Uterus (tissue), 4 donors: ENCODE measurements around the gene TMPRSS11D. TPM values are rescaled to one million over a fixed set of nuclear protein-coding genes. Genes with fewer than 3 reads are reported as not detected.

Experiments
- DNase-seq, 2 donors: peaks; one replicate each; pipeline ENCODE4 v3.0.0-alpha.2; 2019 to 2020
- H3K27ac ChIP-seq, 2 donors: fragments of 200-600 bp; sonication (generic); 1 replicate in 1 of 2; 2 replicates in 1 of 2; pipeline ENCODE4 v1.5.1; 2016 to 2018
- H3K27me3 ChIP-seq, 2 donors: fragments of 200-600 bp; sonication (generic); one replicate each; pipeline ENCODE4 v1.5.1; 2018 to 2019; ENCODE audit warnings: control low read depth in 1 of 2
- H3K36me3 ChIP-seq, 2 donors: fragments of 200-600 bp; sonication (generic); one replicate each; pipeline ENCODE4 v1.5.1; 2019; ENCODE audit warnings: control low read depth in 1 of 2
- H3K4me1 ChIP-seq, 2 donors: fragments of 200-600 bp; sonication (generic); one replicate each; pipeline ENCODE4 v1.5.1; 2018 to 2019; ENCODE audit warnings: control low read depth in 1 of 2
- H3K4me3 ChIP-seq, 2 donors: fragments of 200-600 bp; sonication (generic); 1 replicate in 1 of 2; 2 replicates in 1 of 2; pipeline ENCODE4 v1.5.1; 2018 to 2019; ENCODE audit warnings: mild to moderate bottlenecking in 1 of 2
- H3K9me3 ChIP-seq, 2 donors: fragments of 200-600 bp; sonication (generic); one replicate each; pipeline ENCODE4 v1.5.1; 2019; ENCODE audit warnings: control low read depth in 1 of 2
- POLR2A ChIP-seq, 2 donors: fragments of 450-650 bp; IDR thresholded peaks; one replicate each; pipeline ENCODE4 v1.6.1; 2016; ENCODE audit warnings: antibody characterized with exemption in 2 of 2, mild to moderate bottlenecking in 1 of 2, moderate library complexity in 1 of 2
- intact Hi-C: fragments of 100-400 bp; cut with DNase I; formaldehyde crosslinking; loops from one replicate; pipeline ENCODE4 v1.15.1; 2023; ENCODE audit warnings: low total_unique reads
- total RNA-seq, 4 donors: library from RNA; depleted of rRNA in 3 of 4; stranded (reverse); fragments of >200 nt in 3 of 4; gene quantifications; one replicate each; pipeline versions ENCODE4 v1.1.0 to v1.2.4, GENCODE V29; 2014 to 2023
- TF ChIP-seq, protein P1 (sequence below), 4 experiments: fragments of 200-600 bp in 2 of 4; fragments of 450-650 bp in 2 of 4; sonication (generic) in 2 of 4; IDR thresholded peaks; one replicate each; pipeline ENCODE4 v1.5.1; 2016 to 2019; ENCODE audit warnings: antibody characterized with exemption in 4 of 4, mild to moderate bottlenecking in 2 of 4, moderate library complexity in 1 of 4
- donor health status: DM: yes; HTN: yes; CAD: no.

TMPRSS11D gene, protein sequence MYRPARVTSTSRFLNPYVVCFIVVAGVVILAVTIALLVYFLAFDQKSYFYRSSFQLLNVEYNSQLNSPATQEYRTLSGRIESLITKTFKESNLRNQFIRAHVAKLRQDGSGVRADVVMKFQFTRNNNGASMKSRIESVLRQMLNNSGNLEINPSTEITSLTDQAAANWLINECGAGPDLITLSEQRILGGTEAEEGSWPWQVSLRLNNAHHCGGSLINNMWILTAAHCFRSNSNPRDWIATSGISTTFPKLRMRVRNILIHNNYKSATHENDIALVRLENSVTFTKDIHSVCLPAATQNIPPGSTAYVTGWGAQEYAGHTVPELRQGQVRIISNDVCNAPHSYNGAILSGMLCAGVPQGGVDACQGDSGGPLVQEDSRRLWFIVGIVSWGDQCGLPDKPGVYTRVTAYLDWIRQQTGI
- not detected for total RNA-seq

DNA sequence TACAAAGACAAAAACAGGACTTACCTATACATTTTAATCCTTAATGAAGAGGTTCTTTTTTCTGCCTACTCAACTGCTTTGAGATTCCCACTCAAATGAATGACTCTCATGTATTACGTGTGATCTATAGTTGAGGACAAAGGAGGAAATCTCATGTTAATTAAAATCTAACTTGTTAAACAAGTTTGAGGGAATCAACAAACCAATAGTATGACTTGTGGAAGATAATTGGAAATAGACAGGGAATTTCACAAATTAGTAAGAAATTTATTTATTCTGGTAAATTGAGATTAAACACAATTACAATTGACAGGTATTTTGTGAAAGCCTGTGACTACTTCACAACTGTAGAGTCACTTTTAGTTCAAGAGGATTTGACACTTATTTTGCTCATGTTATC is at the start of gene TMPRSS11D:
Gene TMPRSS11D, minus strand, starts transcription at position 101 of the 400 bp plus-strand sequence. Its CDS starts 69 bp downstream, at position 32.
- no peaks in the 10 kb centered on the region for H3K4me1 ChIP-seq
- DNase-seq: no peak
- no peak within 1 kb of the TSS for H3K27ac ChIP-seq
- H3K4me3 ChIP-seq: no peak within 1 kb of the TSS
- no peak for TF ChIP-seq POLR2A (IDR thresholded peaks at IDR 0.05)
- TF ChIP-seq, protein P1, sequence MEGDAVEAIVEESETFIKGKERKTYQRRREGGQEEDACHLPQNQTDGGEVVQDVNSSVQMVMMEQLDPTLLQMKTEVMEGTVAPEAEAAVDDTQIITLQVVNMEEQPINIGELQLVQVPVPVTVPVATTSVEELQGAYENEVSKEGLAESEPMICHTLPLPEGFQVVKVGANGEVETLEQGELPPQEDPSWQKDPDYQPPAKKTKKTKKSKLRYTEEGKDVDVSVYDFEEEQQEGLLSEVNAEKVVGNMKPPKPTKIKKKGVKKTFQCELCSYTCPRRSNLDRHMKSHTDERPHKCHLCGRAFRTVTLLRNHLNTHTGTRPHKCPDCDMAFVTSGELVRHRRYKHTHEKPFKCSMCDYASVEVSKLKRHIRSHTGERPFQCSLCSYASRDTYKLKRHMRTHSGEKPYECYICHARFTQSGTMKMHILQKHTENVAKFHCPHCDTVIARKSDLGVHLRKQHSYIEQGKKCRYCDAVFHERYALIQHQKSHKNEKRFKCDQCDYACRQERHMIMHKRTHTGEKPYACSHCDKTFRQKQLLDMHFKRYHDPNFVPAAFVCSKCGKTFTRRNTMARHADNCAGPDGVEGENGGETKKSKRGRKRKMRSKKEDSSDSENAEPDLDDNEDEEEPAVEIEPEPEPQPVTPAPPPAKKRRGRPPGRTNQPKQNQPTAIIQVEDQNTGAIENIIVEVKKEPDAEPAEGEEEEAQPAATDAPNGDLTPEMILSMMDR (IDR thresholded peaks at IDR 0.05): no peak
- no peaks in the 10 kb centered on the region for H3K36me3 ChIP-seq
- no peaks in the 10 kb centered on the region for H3K27me3 ChIP-seq
- no peaks in the 10 kb centered on the region for H3K9me3 ChIP-seq
- intact Hi-C loops: no loop called here

DNA sequence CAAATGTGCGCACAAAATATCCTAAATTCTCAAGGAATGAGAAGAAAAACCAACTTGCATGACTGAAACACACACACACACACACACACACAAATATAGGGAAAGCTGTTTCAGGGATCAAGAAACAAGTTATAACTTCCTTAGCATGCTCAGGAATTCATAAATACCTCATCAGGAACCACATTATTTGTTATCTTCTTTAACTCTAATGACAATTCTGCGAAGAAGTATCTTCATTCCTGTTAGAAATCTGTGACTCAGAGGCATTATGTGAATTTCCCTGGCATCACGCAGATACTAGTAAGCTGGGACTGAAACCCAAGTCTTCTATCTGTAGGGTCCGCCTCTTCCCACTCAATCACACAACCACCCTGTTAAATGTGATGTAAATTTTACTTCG is 49.2 kb upstream of the TMPRSS11D start:
- H3K27me3 ChIP-seq: no peaks in the 10 kb centered on the region
- no peaks in the 10 kb centered on the region for H3K4me1 ChIP-seq
- intact Hi-C loops: no loop called here
- H3K9me3 ChIP-seq: no peaks in the 10 kb centered on the region
- H3K4me3 ChIP-seq: no peak overlapping the region
- H3K36me3 ChIP-seq: no peaks in the 10 kb centered on the region
- no peak overlapping the region for H3K27ac ChIP-seq
- no peak for DNase-seq
- no peak for TF ChIP-seq POLR2A (IDR thresholded peaks at IDR 0.05)

DNA sequence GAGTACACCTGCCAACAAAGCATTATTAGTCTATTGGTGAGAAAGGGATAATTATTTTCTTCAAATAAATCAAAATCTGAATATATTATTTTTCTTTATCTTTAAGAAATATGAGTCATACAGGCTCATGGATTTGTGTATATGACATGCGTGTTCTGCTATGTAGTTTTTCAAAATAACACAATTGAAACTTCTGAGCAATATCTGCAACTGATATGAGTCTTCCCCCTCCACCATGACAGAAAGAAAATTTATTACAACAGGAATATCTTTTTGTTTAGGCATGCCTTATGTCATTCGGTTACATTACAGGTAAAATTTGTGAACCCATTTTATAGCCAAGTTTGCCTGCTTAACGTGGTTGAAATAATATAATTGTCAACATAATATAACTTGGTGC is 47.5 kb upstream of the TMPRSS11D start:
- no peak for DNase-seq
- H3K4me1 ChIP-seq: no peaks in the 10 kb centered on the region
- no peak overlapping the region for H3K4me3 ChIP-seq
- no peak for TF ChIP-seq POLR2A (IDR thresholded peaks at IDR 0.05)
- TF ChIP-seq, protein P1 (IDR thresholded peaks at IDR 0.05): no peak
- no peaks in the 10 kb centered on the region for H3K9me3 ChIP-seq
- H3K27ac ChIP-seq: no peak overlapping the region
- intact Hi-C loops: no loop called here
- H3K36me3 ChIP-seq: no peaks in the 10 kb centered on the region
- no peaks in the 10 kb centered on the region for H3K27me3 ChIP-seq

DNA sequence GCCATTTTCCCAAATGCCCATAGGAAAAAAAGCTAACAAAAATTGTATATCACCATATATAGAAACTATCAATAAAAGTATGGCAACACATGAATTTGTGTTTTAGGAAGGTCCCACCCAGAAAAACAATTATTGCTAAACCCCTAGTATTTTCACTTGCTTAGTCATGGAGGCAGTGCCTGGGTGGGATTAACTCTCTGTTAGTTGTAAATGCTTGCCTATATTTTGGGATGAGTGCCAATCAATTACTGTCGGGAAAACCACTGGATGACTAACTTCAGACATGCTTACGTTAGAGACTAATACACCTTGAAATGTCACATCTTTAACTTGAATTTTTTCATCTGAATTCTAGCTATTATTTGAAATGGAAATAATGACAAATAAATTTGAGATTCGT is 45.6 kb upstream of the TMPRSS11D start:
- no peak overlapping the region for H3K27ac ChIP-seq
- no peak for DNase-seq
- TF ChIP-seq POLR2A (IDR thresholded peaks at IDR 0.05): no peak
- TF ChIP-seq, protein P1 (IDR thresholded peaks at IDR 0.05): no peak
- no peaks in the 10 kb centered on the region for H3K36me3 ChIP-seq
- no peak overlapping the region for H3K4me3 ChIP-seq
- intact Hi-C loops: no loop called here
- H3K9me3 ChIP-seq: no peaks in the 10 kb centered on the region
- H3K27me3 ChIP-seq: no peaks in the 10 kb centered on the region
- H3K4me1 ChIP-seq: no peaks in the 10 kb centered on the region

DNA sequence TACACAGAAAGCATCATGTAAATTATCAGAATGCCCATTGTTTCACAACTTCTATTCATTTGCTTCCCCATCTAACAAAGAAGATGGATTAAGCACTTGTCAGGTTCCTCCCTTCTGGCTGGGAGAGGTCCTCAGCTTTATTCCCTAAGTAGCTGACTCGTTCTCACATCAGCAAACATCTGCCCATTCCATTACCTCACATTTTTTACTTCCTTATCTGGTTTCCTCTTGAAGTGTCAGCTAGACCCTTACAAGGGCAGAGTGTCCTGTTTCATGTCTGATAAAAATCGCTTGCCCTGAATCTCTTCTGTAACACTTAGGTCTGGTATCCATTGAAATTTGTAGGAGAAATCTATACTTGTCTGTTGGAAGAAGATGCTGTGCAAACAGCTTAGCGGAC is 44.7 kb upstream of the TMPRSS11D start:
- H3K9me3 ChIP-seq: no peaks in the 10 kb centered on the region
- H3K4me3 ChIP-seq: no peak overlapping the region
- H3K27me3 ChIP-seq: no peaks in the 10 kb centered on the region
- no peak overlapping the region for H3K27ac ChIP-seq
- H3K36me3 ChIP-seq: no peaks in the 10 kb centered on the region
- DNase-seq: no peak
- no peaks in the 10 kb centered on the region for H3K4me1 ChIP-seq
- TF ChIP-seq POLR2A (IDR thresholded peaks at IDR 0.05): no peak
- TF ChIP-seq, protein P1 (IDR thresholded peaks at IDR 0.05): no peak
- intact Hi-C loops: no loop called here
